ENCODE measurements around the gene FHOD3.

GRCh38 chr18:36828630-36829361 lies 531.3 kb downstream of the FHOD3 start, which contains the start of the genes KIAA1328 and TPGS2:
- TF ChIP-seq GATA2 (IDR thresholded peaks at IDR 0.05; ENCODE audit: low read depth, low read length), result no peak
- TF ChIP-seq GATA3 (IDR thresholded peaks at IDR 0.05; ENCODE audit: low read depth, low read length), result no peak

Data from SH-SY5Y (cell line).